HL-60 (cell line): Measurements from ENCODE around the gene ST6GALNAC3.

Experiments used
- GABPA ChIP-seq: IDR thresholded peaks from 2 replicates; pipeline ENCODE4 v1.6.1; 2012; ENCODE audit warnings: low read depth
- TF ChIP-seq, protein P1 (sequence below): IDR thresholded peaks from one replicate; pipeline ENCODE4 v1.5.1; 2011; ENCODE audit warnings: low read length, control low read depth, inconsistent platforms; ENCODE audit not compliant: insufficient read depth
- TF ChIP-seq, protein P2 (sequence below): IDR thresholded peaks from 2 replicates; pipeline ENCODE4 v1.6.1; 2012; ENCODE audit warnings: low read depth; ENCODE audit not compliant: insufficient replicate concordance

DNA sequence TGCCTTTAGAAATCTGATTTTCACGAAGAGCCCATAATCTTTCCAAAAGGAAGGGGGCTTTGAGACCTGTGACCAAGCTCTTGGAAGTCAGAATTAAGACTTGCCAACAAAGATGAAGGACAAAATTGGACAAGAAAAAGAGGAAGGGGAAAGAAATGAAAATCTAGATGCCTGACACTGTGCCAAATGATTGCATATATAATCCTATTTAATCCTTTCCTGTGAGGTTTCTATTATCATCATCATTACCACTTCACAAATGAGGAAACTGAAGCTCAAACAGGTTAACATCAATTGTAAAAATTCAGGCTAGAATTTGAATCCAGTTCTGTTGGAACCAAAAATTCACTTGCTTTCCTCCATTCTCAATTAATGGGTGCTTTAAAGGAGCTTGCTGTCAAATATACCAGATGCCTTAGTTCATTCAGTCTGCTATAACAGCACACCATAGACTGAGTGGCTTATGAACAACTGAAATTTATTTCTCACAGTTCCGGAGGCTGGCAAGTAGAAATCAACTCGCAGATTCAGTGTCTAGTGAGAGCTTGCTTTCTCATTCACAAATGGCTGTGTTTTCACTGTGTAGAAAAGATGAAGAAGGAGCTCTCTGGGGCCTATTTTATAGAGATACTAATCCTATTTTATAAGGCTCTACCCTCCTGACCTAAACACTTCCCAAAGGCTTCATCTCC, 595.2 kb downstream of the ST6GALNAC3 start:
- TF ChIP-seq, protein P1, sequence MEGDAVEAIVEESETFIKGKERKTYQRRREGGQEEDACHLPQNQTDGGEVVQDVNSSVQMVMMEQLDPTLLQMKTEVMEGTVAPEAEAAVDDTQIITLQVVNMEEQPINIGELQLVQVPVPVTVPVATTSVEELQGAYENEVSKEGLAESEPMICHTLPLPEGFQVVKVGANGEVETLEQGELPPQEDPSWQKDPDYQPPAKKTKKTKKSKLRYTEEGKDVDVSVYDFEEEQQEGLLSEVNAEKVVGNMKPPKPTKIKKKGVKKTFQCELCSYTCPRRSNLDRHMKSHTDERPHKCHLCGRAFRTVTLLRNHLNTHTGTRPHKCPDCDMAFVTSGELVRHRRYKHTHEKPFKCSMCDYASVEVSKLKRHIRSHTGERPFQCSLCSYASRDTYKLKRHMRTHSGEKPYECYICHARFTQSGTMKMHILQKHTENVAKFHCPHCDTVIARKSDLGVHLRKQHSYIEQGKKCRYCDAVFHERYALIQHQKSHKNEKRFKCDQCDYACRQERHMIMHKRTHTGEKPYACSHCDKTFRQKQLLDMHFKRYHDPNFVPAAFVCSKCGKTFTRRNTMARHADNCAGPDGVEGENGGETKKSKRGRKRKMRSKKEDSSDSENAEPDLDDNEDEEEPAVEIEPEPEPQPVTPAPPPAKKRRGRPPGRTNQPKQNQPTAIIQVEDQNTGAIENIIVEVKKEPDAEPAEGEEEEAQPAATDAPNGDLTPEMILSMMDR: no peak
- TF ChIP-seq GABPA: no peak
- TF ChIP-seq, protein P2, sequence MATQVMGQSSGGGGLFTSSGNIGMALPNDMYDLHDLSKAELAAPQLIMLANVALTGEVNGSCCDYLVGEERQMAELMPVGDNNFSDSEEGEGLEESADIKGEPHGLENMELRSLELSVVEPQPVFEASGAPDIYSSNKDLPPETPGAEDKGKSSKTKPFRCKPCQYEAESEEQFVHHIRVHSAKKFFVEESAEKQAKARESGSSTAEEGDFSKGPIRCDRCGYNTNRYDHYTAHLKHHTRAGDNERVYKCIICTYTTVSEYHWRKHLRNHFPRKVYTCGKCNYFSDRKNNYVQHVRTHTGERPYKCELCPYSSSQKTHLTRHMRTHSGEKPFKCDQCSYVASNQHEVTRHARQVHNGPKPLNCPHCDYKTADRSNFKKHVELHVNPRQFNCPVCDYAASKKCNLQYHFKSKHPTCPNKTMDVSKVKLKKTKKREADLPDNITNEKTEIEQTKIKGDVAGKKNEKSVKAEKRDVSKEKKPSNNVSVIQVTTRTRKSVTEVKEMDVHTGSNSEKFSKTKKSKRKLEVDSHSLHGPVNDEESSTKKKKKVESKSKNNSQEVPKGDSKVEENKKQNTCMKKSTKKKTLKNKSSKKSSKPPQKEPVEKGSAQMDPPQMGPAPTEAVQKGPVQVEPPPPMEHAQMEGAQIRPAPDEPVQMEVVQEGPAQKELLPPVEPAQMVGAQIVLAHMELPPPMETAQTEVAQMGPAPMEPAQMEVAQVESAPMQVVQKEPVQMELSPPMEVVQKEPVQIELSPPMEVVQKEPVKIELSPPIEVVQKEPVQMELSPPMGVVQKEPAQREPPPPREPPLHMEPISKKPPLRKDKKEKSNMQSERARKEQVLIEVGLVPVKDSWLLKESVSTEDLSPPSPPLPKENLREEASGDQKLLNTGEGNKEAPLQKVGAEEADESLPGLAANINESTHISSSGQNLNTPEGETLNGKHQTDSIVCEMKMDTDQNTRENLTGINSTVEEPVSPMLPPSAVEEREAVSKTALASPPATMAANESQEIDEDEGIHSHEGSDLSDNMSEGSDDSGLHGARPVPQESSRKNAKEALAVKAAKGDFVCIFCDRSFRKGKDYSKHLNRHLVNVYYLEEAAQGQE: no peak
